MM.1S (cell line): ENCODE measurements around the gene KDSR.
A peak's percentile ranks its signal among the peaks of the same experiment; 100 is the strongest.

ENCODE experiments used
- DNase-seq: peaks from one replicate; pipeline ENCODE4 v3.0.0-alpha.2; 2015
- H2AFZ ChIP-seq: fragments of 300-600 bp; sonication (generic); 2 replicates; pipeline ENCODE4 v1.6.0; 2016; ENCODE audit warnings: antibody characterized with exemption, low read length
- H3F3A ChIP-seq: fragments of 300-600 bp; sonication (generic); 2 replicates; pipeline ENCODE4 v1.6.1; 2016; ENCODE audit warnings: mild to moderate bottlenecking, antibody characterized with exemption, low read length, moderate library complexity, mixed read lengths; ENCODE audit not compliant: insufficient read depth
- H3K27ac ChIP-seq: fragments of 300-600 bp; sonication (generic); 2 replicates; pipeline ENCODE4 v1.5.1; 2016; ENCODE audit warnings: mild to moderate bottlenecking, low read length
- H3K27me3 ChIP-seq: fragments of 300-600 bp; sonication (generic); replicated peaks from 2 replicates; pipeline ENCODE4 v1.6.0; 2016; ENCODE audit warnings: low read length; ENCODE audit not compliant: insufficient read depth
- H3K36me3 ChIP-seq: fragments of 300-600 bp; sonication (generic); replicated peaks from 2 replicates; pipeline ENCODE4 v1.6.1; 2016; ENCODE audit warnings: mild to moderate bottlenecking, low read length, mixed read lengths; ENCODE audit not compliant: insufficient read depth
- H3K4me1 ChIP-seq: fragments of 300-600 bp; sonication (generic); 2 replicates; pipeline ENCODE4 v1.6.1; 2016; ENCODE audit warnings: low read length, mixed read lengths
- H3K4me2 ChIP-seq: fragments of 300-600 bp; sonication (generic); 2 replicates; pipeline ENCODE4 v1.6.0; 2016; ENCODE audit warnings: low read depth, low read length
- H3K4me3 ChIP-seq: fragments of 300-600 bp; sonication (generic); 2 replicates; pipeline ENCODE4 v1.5.1; 2016; ENCODE audit warnings: low read length, mixed read lengths
- H3K79me2 ChIP-seq: fragments of 300-600 bp; sonication (generic); 2 replicates; pipeline ENCODE4 v1.6.1; 2016; ENCODE audit warnings: mixed run types, low read length, mixed read lengths
- H3K9ac ChIP-seq: fragments of 300-600 bp; sonication (generic); 2 replicates; pipeline ENCODE4 v1.6.1; 2016; ENCODE audit warnings: low read length, mixed read lengths
- H3K9me2 ChIP-seq: fragments of 300-600 bp; sonication (generic); replicated peaks from 2 replicates; pipeline ENCODE4 v1.6.1; 2016; ENCODE audit warnings: mild to moderate bottlenecking, low read length, mixed read lengths; ENCODE audit not compliant: insufficient read depth
- H3K9me3 ChIP-seq: fragments of 300-600 bp; sonication (generic); replicated peaks from 2 replicates; pipeline ENCODE4 v1.6.1; 2016; ENCODE audit warnings: mild to moderate bottlenecking, low read length, mixed read lengths; ENCODE audit not compliant: insufficient read depth
- H4K20me1 ChIP-seq: fragments of 300-600 bp; sonication (generic); 2 replicates; pipeline ENCODE4 v1.6.1; 2016; ENCODE audit warnings: mild to moderate bottlenecking, low read length, moderate library complexity, mixed read lengths; ENCODE audit not compliant: insufficient read depth
- EZH2 ChIP-seq: fragments of 300-600 bp; sonication (generic); optimal IDR thresholded peaks from 2 replicates; pipeline ENCODE3; 2017; ENCODE audit warnings: low read depth, mild to moderate bottlenecking, antibody characterized with exemption, low read length, mixed read lengths
- EZH2phosphoT487 ChIP-seq: fragments of 300-600 bp; sonication (generic); IDR thresholded peaks from 2 replicates; pipeline ENCODE4 v1.6.1; 2018; ENCODE audit warnings: antibody characterized with exemption, low read length
- TF ChIP-seq, protein P1 (sequence below): fragments of 300-600 bp; sonication (generic); IDR thresholded peaks from 2 replicates; pipeline ENCODE4 v1.5.1; 2016; ENCODE audit warnings: antibody characterized with exemption, low read length, mixed read lengths

Gene KDSR

DNA sequence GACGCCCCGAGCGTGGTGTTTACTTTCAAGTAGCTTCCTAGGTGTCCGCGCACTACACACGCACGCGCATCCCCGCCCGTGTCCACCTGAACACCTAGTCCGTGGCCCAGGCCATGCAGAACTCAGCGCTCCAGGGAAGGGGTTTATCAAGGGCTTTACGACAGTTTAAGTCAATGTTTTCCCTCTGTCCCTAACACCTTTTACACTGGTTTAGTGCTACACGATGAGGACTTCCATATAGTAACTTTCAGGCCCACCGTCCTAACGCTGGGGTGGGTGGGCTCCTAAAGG is 46.1 kb downstream of the KDSR start:
- peak overlapping the region; percentile 87 for H3K9ac ChIP-seq
- H3K4me1 ChIP-seq = peaks cover 5% of the 10 kb centered on the region; the same call in 1 of the 2 replicates
- TF ChIP-seq EZH2phosphoT487 = no peak
- TF ChIP-seq, protein P1, sequence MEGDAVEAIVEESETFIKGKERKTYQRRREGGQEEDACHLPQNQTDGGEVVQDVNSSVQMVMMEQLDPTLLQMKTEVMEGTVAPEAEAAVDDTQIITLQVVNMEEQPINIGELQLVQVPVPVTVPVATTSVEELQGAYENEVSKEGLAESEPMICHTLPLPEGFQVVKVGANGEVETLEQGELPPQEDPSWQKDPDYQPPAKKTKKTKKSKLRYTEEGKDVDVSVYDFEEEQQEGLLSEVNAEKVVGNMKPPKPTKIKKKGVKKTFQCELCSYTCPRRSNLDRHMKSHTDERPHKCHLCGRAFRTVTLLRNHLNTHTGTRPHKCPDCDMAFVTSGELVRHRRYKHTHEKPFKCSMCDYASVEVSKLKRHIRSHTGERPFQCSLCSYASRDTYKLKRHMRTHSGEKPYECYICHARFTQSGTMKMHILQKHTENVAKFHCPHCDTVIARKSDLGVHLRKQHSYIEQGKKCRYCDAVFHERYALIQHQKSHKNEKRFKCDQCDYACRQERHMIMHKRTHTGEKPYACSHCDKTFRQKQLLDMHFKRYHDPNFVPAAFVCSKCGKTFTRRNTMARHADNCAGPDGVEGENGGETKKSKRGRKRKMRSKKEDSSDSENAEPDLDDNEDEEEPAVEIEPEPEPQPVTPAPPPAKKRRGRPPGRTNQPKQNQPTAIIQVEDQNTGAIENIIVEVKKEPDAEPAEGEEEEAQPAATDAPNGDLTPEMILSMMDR = no peak
- H4K20me1 ChIP-seq = no peaks in the 10 kb centered on the region
- H2AFZ ChIP-seq = peak overlapping the region; percentile 44
- peaks cover 22% of the 10 kb centered on the region for H3F3A ChIP-seq
- peak overlapping the region; percentile 75; the same call in 1 of the 2 replicates for H3K27ac ChIP-seq
- H3K79me2 ChIP-seq = peaks cover 38% of the 10 kb centered on the region
- no peaks in the 10 kb centered on the region for H3K9me2 ChIP-seq
- H3K36me3 ChIP-seq = no peaks in the 10 kb centered on the region
- DNase-seq = no peak
- peak overlapping the region; percentile 64 for H3K4me2 ChIP-seq
- no peaks in the 10 kb centered on the region for H3K9me3 ChIP-seq
- peak overlapping the region; percentile 58 for H3K4me3 ChIP-seq
- no peaks in the 10 kb centered on the region for H3K27me3 ChIP-seq

DNA sequence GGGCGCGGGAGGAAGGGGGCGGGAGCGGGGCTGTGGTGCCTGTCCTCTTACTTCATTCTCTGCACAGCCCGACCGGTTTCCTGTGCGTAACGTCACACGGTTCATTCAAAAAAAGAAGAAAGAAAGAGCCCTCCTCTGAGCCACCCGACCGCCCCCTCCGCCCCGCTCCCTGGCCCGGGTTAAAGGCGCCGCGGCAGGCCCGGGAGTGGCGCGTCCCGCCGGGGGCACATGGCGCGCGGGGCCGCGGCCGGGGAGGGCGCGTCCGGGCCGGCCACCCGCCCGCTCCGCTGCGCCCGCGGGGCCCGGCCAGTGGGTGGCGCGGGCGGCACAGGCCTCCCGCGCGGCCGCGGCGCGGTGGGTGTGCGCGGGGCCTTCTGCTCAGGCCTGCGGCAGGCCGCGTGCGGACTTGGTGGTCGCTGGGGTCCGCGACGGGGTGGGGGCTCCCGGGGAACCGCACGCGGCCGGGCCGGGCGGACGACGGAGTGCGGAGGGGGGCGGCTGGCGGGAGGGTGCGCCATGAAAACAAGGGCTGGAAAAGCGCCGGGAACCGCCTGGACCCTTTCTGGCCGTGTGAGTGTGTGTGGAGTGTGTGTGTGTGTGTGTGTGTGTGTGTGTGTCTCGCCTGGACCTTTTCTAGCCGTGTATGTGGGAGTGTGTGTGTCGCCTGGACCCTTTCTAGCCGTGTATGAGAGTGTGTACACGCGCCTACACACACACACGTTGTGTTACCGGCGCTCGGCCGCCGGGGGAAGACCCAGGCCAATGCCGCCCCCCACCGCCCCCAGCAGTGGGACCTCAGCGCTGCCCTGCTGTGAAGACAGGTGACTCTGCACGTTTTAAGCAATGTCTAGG is 46.7 kb downstream of the KDSR start:
- H3K9ac ChIP-seq = peak overlapping the region; percentile 87
- H3K27me3 ChIP-seq = no peaks in the 10 kb centered on the region
- H3K4me2 ChIP-seq = peak overlapping the region; percentile 64
- H3K4me1 ChIP-seq = peaks cover 5% of the 10 kb centered on the region; the same call in 1 of the 2 replicates
- peak overlapping the region; percentile 75; the same call in 1 of the 2 replicates for H3K27ac ChIP-seq
- H3K9me2 ChIP-seq = no peaks in the 10 kb centered on the region
- H3K4me3 ChIP-seq = peak overlapping the region; percentile 58
- DNase-seq = peak; percentile 90
- TF ChIP-seq, protein P1 = no peak
- no peak for TF ChIP-seq EZH2
- no peak for TF ChIP-seq EZH2phosphoT487
- no peaks in the 10 kb centered on the region for H3K9me3 ChIP-seq
- no peaks in the 10 kb centered on the region for H4K20me1 ChIP-seq
- peak overlapping the region; percentile 44 for H2AFZ ChIP-seq
- H3K36me3 ChIP-seq = no peaks in the 10 kb centered on the region
- H3F3A ChIP-seq = peaks cover 22% of the 10 kb centered on the region
- H3K79me2 ChIP-seq = peaks cover 43% of the 10 kb centered on the region

DNA sequence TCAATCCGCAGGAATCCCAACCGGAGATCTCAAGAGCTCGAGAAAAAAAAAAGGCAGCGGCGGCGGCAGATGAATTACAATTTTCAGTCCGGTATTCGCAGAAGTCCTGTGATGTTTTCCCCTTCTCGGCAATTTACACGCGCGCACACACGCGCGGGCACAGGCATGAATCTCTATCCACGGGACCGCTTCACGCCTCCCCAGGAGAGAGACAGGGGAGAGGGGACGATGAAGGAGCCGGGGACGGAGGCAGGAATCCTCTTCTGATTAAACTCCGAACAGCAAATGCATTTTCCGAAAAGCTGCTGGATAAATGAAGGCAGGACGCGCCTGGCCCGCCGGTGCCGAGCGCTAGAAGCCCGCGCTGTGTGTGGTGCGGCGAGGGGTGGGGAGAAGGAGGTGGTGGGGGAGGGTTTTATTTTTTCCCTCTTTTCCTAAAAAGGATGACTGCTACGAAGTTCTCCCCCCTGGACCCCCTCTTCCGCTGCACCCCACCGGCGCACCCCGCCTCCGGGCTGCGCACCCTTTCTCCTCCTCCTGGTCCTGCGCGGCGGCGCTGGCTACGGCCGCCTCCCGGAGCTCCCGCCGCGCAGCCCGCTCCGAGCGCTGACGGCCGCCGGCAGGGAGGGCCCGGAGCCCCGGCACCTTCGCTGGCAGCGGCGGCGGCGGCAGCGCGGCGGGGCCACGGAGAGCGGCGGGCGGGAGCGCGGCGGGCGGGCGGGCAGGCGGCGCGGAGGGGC is 47.5 kb downstream of the KDSR start, which contains the start of gene BCL2:
TSS of gene BCL2 (minus strand) at position 387 of the 740 bp plus-strand sequence.
- Histone ChIP-seq H3K36me3 (no peaks in the 10 kb centered on the region), H3K9me3 (no peaks in the 10 kb centered on the region), H3K4me2 (peak within 1 kb of the TSS; percentile 74), H3K27ac (peak within 1 kb of the TSS; percentile 85), H3K79me2 (peaks cover 51% of the 10 kb centered on the region), H4K20me1 (no peaks in the 10 kb centered on the region), H3F3A (peaks cover 22% of the 10 kb centered on the region), H3K9ac (peak within 1 kb of the TSS; percentile 95), H3K27me3 (no peaks in the 10 kb centered on the region), H3K4me1 (peaks cover 8% of the 10 kb centered on the region), H2AFZ (peak within 1 kb of the TSS; percentile 65), H3K9me2 (no peaks in the 10 kb centered on the region), H3K4me3 (peak within 1 kb of the TSS; percentile 93)
- no peak for TF ChIP-seq EZH2phosphoT487
- TF ChIP-seq, protein P1 = no peak
- no peak for TF ChIP-seq EZH2
- peak; percentile 42 for DNase-seq
